Activated B cell treated with CpG ODN at 0.5 μM for 24 hours (primary cell): ENCODE results near the gene TSPAN15. TPM values are rescaled to one million over a fixed set of nuclear protein-coding genes. Genes with fewer than 3 reads are reported as not detected.
"Not testable (repeated sequence)": the region's sequence is repeated elsewhere in the genome, so short reads cannot be mapped to it uniquely, and the experiment has no call there.

Source experiments
- ATAC-seq: fragments of 200-7000 bp; cut with Tn5 transposase; one replicate; pipeline ENCODE4 v1.10.0; 2021; ENCODE audit warnings: low read depth, mild to moderate bottlenecking, moderate library complexity
- CTCF ChIA-PET: fragments of 350-600 bp; sonication (Branson Sonifier 250); formaldehyde crosslinking; loops from one replicate; lab custom pipeline; 2021; ENCODE audit warnings: antibody characterized with exemption; lab: Charles Lee
- POLR2A ChIA-PET: fragments of 350-600 bp; sonication (Branson Sonifier 250); formaldehyde crosslinking; loops from one replicate; lab custom pipeline; 2021; ENCODE audit warnings: antibody characterized with exemption; lab: Charles Lee
- DNase-seq: peaks from one replicate; pipeline ENCODE4 v3.0.0; 2022
- H3K27ac Mint-ChIP-seq: one replicate; pipeline ENCODE4 v1.8.0; 2020; ENCODE audit warnings: mixed read lengths
- H3K27me3 Mint-ChIP-seq: one replicate; pipeline ENCODE4 v1.8.0; 2021; ENCODE audit warnings: mixed read lengths
- H3K36me3 Mint-ChIP-seq: one replicate; pipeline ENCODE4 v1.8.0; 2021; ENCODE audit warnings: low read depth, mixed read lengths
- H3K4me1 Mint-ChIP-seq: one replicate; pipeline ENCODE4 v1.8.0; 2021; ENCODE audit warnings: mixed read lengths
- H3K4me3 Mint-ChIP-seq: one replicate; pipeline ENCODE4 v1.8.0; 2020; ENCODE audit warnings: mild to moderate bottlenecking, mixed read lengths
- H3K9me3 Mint-ChIP-seq: one replicate; pipeline ENCODE4 v1.8.0; 2020; ENCODE audit warnings: mixed read lengths
- CTCF ChIP-seq: fragments of 200-600 bp; IDR thresholded peaks from one replicate; pipeline ENCODE4 v1.8.0; 2022; ENCODE audit warnings: antibody characterized with exemption, mild to moderate bottlenecking
- intact Hi-C: fragments of 100-400 bp; cut with micrococcal nuclease; formaldehyde crosslinking; loops from one replicate; pipeline ENCODE4 v1.15.1; 2024
- total RNA-seq: library from RNA; stranded (reverse); gene quantifications from 2 replicates; pipeline ENCODE4 v1.2.3, GENCODE V29; 2022

The TSPAN15 gene
- total RNA-seq, 1 donor from 2014 or later, result 0.35 TPM

- Mint-ChIP-seq H3K9me3 (no peaks in the 10 kb centered on the region), H3K27ac (no peak overlapping the region), H3K36me3 (no peaks in the 10 kb centered on the region), H3K4me1 (peaks cover 10% of the 10 kb centered on the region), H3K27me3 (no peaks in the 10 kb centered on the region), H3K4me3 (no peak overlapping the region)
- intact Hi-C loops, result no loop called here
- ChIA-PET POLR2A (no interaction called here), CTCF (no interaction called here)
- no peak for ATAC-seq
- no peak for DNase-seq
- no peak for TF ChIP-seq CTCF
Measured at GRCh38 chr10:69481811-69482524, 30.7 kb downstream of the TSPAN15 start.

DNA sequence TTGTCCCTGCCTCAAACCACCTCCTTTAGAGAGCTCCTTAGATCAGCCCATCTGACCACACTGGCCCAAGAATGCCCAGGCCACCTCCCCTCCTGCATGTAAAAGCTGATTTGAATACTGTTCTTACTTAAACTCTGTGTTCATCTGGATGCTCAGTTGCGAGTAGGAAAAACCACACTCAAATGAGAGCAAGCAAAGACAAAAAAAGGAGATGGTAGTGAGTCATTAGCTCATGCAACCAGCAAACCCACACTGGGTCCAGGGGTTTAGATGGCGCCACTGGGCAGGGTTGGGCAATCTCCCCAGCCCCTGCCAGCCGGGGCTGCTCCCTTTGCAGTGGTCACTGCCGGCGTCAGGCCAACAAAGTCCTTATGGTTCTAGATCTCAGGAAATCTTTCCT, 32.7 kb downstream of the TSPAN15 start:
- TF ChIP-seq CTCF, result no peak
- no peak for DNase-seq
- CTCF ChIA-PET, result no interaction called here
- H3K4me1 Mint-ChIP-seq, result peaks cover 10% of the 10 kb centered on the region
- H3K36me3 Mint-ChIP-seq, result peaks cover 3% of the 10 kb centered on the region
- no peaks in the 10 kb centered on the region for H3K27me3 Mint-ChIP-seq
- intact Hi-C loops, result no loop called here
- POLR2A ChIA-PET, result no interaction called here
- H3K9me3 Mint-ChIP-seq, result peaks cover 10% of the 10 kb centered on the region
- H3K4me3 Mint-ChIP-seq, result no peak overlapping the region
- no peak for ATAC-seq
- no peak overlapping the region for H3K27ac Mint-ChIP-seq

DNA sequence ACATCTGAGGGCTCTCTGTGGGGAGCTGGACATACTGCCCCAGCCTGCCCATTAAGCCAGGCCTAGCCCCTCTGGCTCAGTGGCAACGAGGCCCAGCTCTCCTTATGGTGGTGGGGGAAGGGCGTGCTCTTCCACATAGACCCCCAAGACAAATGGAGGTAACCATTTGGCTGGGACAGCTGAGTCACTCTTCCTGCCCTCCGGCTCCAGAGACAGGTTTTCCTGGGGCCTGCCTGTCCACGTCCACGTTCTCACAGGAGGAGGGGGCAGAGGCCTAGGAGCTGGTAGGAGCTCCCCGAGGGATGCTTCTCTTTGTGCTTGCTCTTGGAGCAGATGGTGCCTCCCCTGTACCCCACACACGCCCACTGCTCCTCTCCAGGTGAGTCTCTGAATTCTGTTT, 33.5 kb downstream of the TSPAN15 start:
- TF ChIP-seq CTCF, result no peak
- Mint-ChIP-seq H3K4me1 (peaks cover 10% of the 10 kb centered on the region), H3K4me3 (no peak overlapping the region), H3K36me3 (peaks cover 3% of the 10 kb centered on the region), H3K9me3 (peaks cover 12% of the 10 kb centered on the region), H3K27ac (no peak overlapping the region), H3K27me3 (no peaks in the 10 kb centered on the region)
- POLR2A ChIA-PET, result no interaction called here
- DNase-seq (no peak), ATAC-seq (no peak)
- intact Hi-C loops, result no loop called here
- CTCF ChIA-PET, result no interaction called here

- Mint-ChIP-seq H3K4me1 (no peaks in the 10 kb centered on the region), H3K36me3 (peaks cover 3% of the 10 kb centered on the region), H3K4me3 (no peak overlapping the region), H3K9me3 (peaks cover 12% of the 10 kb centered on the region), H3K27ac (no peak overlapping the region), H3K27me3 (no peaks in the 10 kb centered on the region)
- CTCF ChIA-PET, result no interaction called here
- POLR2A ChIA-PET, result no interaction called here
- ATAC-seq, result no peak
- no peak for DNase-seq
- TF ChIP-seq CTCF, result no peak
- intact Hi-C loops, result no loop called here
Measured at GRCh38 chr10:69486922-69487730, 35.9 kb downstream of the TSPAN15 start.

DNA sequence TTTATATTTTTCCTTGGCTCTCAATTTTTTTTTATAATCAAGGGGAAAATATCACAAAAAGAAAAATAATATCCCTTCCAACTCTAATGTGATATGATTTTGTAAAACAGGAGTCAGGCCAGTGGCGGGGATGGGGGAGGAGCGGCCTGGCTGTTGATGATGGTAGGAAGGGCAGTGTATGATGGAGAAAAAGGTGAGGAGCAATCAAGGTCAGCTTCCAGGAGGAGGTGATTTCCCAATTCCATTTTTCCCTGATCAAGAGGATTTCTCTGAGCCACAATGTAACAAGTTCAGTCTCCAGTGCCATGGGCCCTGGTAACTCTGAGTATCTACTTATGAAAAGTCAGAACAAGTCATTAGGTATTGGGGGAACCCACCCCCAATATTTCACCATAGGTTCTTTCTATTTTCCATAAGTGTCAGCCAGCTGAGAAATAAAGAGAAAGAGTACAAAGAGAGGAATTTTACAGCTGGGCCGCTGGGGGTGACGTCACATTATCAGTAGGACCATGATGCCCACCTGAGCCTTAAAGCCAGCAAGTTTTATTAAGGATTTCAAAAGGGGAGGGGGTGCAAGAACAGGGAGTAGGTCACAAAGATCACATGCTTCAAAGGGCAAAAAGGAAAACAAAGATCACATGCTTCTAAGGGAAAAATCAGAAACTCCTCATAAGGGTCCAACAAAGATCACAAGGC, 37.0 kb downstream of the TSPAN15 start:
- POLR2A ChIA-PET, H3K36me3 Mint-ChIP-seq, intact Hi-C loops, H3K4me1 Mint-ChIP-seq, H3K27me3 Mint-ChIP-seq, CTCF ChIA-PET, ATAC-seq, H3K4me3 Mint-ChIP-seq, H3K27ac Mint-ChIP-seq, DNase-seq: not testable (repeated sequence)
- H3K9me3 Mint-ChIP-seq, result peaks cover 12% of the 10 kb centered on the region

GRCh38 chr10:69488856-69489255, 37.6 kb downstream of the TSPAN15 start:
- H3K36me3 Mint-ChIP-seq, DNase-seq, H3K4me3 Mint-ChIP-seq, ATAC-seq, H3K27me3 Mint-ChIP-seq, CTCF ChIA-PET, intact Hi-C loops, H3K27ac Mint-ChIP-seq, POLR2A ChIA-PET, H3K4me1 Mint-ChIP-seq: not testable (repeated sequence)
- H3K9me3 Mint-ChIP-seq, result peaks cover 12% of the 10 kb centered on the region
